GM12874 (cell line): Measurements from ENCODE around the gene ARL4D.

Experiments
- CTCF ChIP-seq: IDR thresholded peaks from 2 replicates; pipeline ENCODE4 v1.5.1; 2011; ENCODE audit warnings: low read depth, mild to moderate bottlenecking, control low read depth, low read length, moderate library complexity; ENCODE audit not compliant: insufficient read depth

The ARL4D gene

GRCh38 chr17:43442711-43443110 lies 43.9 kb downstream of the ARL4D start:
- TF ChIP-seq CTCF, result no peak

GRCh38 chr17:43443381-43443780 lies 44.6 kb downstream of the ARL4D start:
- TF ChIP-seq CTCF, result no peak

- TF ChIP-seq CTCF, result no peak
These were observed 45.6 kb downstream of the ARL4D start for GRCh38 chr17:43444223-43445008.

GRCh38 chr17:43445009-43445589 lies 46.3 kb downstream of the ARL4D start:
- no peak for TF ChIP-seq CTCF

GRCh38 chr17:43446773-43447172 lies 48.0 kb downstream of the ARL4D start:
- TF ChIP-seq CTCF, result no peak

GRCh38 chr17:43448720-43449469 lies 50.1 kb downstream of the ARL4D start:
- TF ChIP-seq CTCF, result no peak

GRCh38 chr17:43449470-43450248 lies 50.9 kb downstream of the ARL4D start:
- TF ChIP-seq CTCF, result no peak
